ENCODE measurements around the gene CHL1.

DNA sequence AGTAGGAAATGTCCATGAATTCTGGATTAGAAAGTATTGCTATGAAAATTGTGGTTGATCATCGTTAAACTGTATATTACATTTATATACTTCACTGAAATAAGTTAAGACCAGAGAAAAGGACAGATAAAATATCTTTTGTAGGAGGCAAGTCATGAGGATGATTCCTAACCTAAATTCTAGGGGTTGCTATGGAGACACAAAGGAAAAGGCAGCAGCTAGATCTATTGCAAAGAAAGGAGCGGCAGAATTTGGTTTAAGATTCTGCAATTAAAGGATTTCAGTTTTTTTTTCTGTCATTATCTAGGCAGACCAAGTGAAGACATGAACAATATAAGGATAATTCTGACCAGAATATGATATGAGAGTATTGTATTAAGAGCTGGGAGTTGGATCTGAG, 136.1 kb downstream of the CHL1 start:
- TF ChIP-seq, protein P1, sequence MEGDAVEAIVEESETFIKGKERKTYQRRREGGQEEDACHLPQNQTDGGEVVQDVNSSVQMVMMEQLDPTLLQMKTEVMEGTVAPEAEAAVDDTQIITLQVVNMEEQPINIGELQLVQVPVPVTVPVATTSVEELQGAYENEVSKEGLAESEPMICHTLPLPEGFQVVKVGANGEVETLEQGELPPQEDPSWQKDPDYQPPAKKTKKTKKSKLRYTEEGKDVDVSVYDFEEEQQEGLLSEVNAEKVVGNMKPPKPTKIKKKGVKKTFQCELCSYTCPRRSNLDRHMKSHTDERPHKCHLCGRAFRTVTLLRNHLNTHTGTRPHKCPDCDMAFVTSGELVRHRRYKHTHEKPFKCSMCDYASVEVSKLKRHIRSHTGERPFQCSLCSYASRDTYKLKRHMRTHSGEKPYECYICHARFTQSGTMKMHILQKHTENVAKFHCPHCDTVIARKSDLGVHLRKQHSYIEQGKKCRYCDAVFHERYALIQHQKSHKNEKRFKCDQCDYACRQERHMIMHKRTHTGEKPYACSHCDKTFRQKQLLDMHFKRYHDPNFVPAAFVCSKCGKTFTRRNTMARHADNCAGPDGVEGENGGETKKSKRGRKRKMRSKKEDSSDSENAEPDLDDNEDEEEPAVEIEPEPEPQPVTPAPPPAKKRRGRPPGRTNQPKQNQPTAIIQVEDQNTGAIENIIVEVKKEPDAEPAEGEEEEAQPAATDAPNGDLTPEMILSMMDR (IDR thresholded peaks at IDR 0.05): no peak
- TF ChIP-seq POLR2A (IDR thresholded peaks at IDR 0.05): no peak
- TF ChIP-seq POLR2AphosphoS5 (IDR thresholded peaks at IDR 0.05): no peak

All from prostate gland (tissue), 2 donors.